H9 (cell line): ENCODE data around the gene TMEM41B. TPM values are rescaled to one million over a fixed set of nuclear protein-coding genes. Genes with fewer than 3 reads are reported as not detected.
A peak's percentile ranks its signal among the peaks of the same experiment; 100 is the strongest.

Experiments
- DNase-seq: peaks from one replicate; pipeline ENCODE4 v3.0.0-alpha.2; 2017
- H2AFZ ChIP-seq: one replicate; pipeline ENCODE4 v1.6.1; 2013; ENCODE audit warnings: mild to moderate bottlenecking, low read length, control low read depth, moderate library complexity
- H2AK5ac ChIP-seq: 2 replicates; pipeline ENCODE4 v1.6.1; 2013; ENCODE audit warnings: low read length, control low read depth, mixed read lengths; ENCODE audit not compliant: insufficient read length
- H2BK120ac ChIP-seq: one replicate; pipeline ENCODE4 v1.6.1; 2013; ENCODE audit warnings: low read depth, mild to moderate bottlenecking, low read length, control low read depth, inconsistent platforms; ENCODE audit not compliant: poor library complexity, severe bottlenecking
- H2BK12ac ChIP-seq: 2 replicates; pipeline ENCODE4 v1.6.1; 2013; ENCODE audit warnings: low read length, control low read depth, mixed read lengths, low read depth; ENCODE audit not compliant: insufficient read length
- H2BK15ac ChIP-seq: 2 replicates; pipeline ENCODE4 v1.6.1; 2013; ENCODE audit warnings: low read depth, low read length, control low read depth
- H2BK20ac ChIP-seq: one replicate; pipeline ENCODE4 v1.6.1; 2013; ENCODE audit warnings: low read depth, mild to moderate bottlenecking, low read length, control low read depth, inconsistent platforms; ENCODE audit not compliant: poor library complexity, severe bottlenecking
- H2BK5ac ChIP-seq: 2 replicates; pipeline ENCODE4 v1.6.1; 2013; ENCODE audit warnings: low read length, control low read depth, mixed read lengths; ENCODE audit not compliant: insufficient read length
- H3K14ac ChIP-seq: 2 replicates; pipeline ENCODE4 v1.6.1; 2013; ENCODE audit warnings: low read length, control low read depth; ENCODE audit not compliant: insufficient read depth
- H3K18ac ChIP-seq: 2 replicates; pipeline ENCODE4 v1.6.1; 2013; ENCODE audit warnings: low read depth, mild to moderate bottlenecking, mixed read lengths, low read length, control low read depth; ENCODE audit not compliant: insufficient read length
- H3K23ac ChIP-seq: 2 replicates; pipeline ENCODE4 v1.6.1; 2013; ENCODE audit warnings: low read length, control low read depth, mixed read lengths, low read depth; ENCODE audit not compliant: insufficient read length
- H3K23me2 ChIP-seq: 2 replicates; pipeline ENCODE4 v1.6.1; 2013; ENCODE audit warnings: low read depth, mild to moderate bottlenecking, mixed read lengths, low read length, control low read depth; ENCODE audit not compliant: insufficient read length, poor library complexity, severe bottlenecking
- H3K27ac ChIP-seq: 2 replicates; pipeline ENCODE4 v1.5.1; 2013; ENCODE audit warnings: low read length, control low read depth, mixed read lengths, low read depth; ENCODE audit not compliant: insufficient read length
- H3K27me3 ChIP-seq: 2 replicates; pipeline ENCODE4 v1.6.1; 2013; ENCODE audit warnings: low read length, control low read depth, inconsistent platforms; ENCODE audit not compliant: insufficient read depth
- H3K4ac ChIP-seq: 2 replicates; pipeline ENCODE4 v1.6.1; 2013; ENCODE audit warnings: low read depth, mild to moderate bottlenecking, control low read depth, inconsistent platforms, low read length, moderate library complexity
- H3K4me1 ChIP-seq: 2 replicates; pipeline ENCODE4 v1.6.1; 2013; ENCODE audit warnings: low read length, control low read depth, inconsistent platforms; ENCODE audit not compliant: insufficient read depth
- H3K4me2 ChIP-seq: 2 replicates; pipeline ENCODE4 v1.6.1; 2013; ENCODE audit warnings: low read length, control low read depth, mixed read lengths; ENCODE audit not compliant: insufficient read length, insufficient read depth
- H3K56ac ChIP-seq: 2 replicates; pipeline ENCODE4 v1.6.1; 2013; ENCODE audit warnings: low read depth, mild to moderate bottlenecking, mixed read lengths, low read length, control low read depth; ENCODE audit not compliant: insufficient read length
- H3K79me1 ChIP-seq: 2 replicates; pipeline ENCODE4 v1.6.1; 2013; ENCODE audit warnings: low read depth, mild to moderate bottlenecking, moderate library complexity, low read length, control low read depth, inconsistent platforms; ENCODE audit not compliant: insufficient read depth, poor library complexity, severe bottlenecking
- H3K79me2 ChIP-seq: 2 replicates; pipeline ENCODE4 v1.6.1; 2013; ENCODE audit warnings: low read length, control low read depth, inconsistent platforms; ENCODE audit not compliant: insufficient read depth
- H3K9ac ChIP-seq: 2 replicates; pipeline ENCODE4 v1.6.1; 2013; ENCODE audit warnings: low read length, control low read depth, mixed read lengths; ENCODE audit not compliant: insufficient read length; ENCODE audit errors: extremely low read depth
- H3K9me3 ChIP-seq: one replicate; pipeline ENCODE4 v1.6.1; 2013; ENCODE audit warnings: low read depth, low read length, inconsistent platforms; ENCODE audit not compliant: control insufficient read depth
- H3T11ph ChIP-seq: one replicate; pipeline ENCODE4 v1.6.1; 2013; ENCODE audit warnings: mild to moderate bottlenecking, low read length, control low read depth, inconsistent platforms
- H4K20me1 ChIP-seq: one replicate; pipeline ENCODE4 v1.6.1; 2013; ENCODE audit not compliant: control insufficient read depth, insufficient read length, insufficient read depth
- H4K5ac ChIP-seq: 2 replicates; pipeline ENCODE4 v1.6.1; 2013; ENCODE audit warnings: low read depth, mild to moderate bottlenecking, mixed read lengths, low read length, control low read depth; ENCODE audit not compliant: insufficient read length
- H4K8ac ChIP-seq: replicated peaks from 2 replicates; pipeline ENCODE4 v1.6.1; 2013; ENCODE audit warnings: low read length, control low read depth, mixed read lengths, low read depth; ENCODE audit not compliant: insufficient read length
- H4K91ac ChIP-seq: 2 replicates; pipeline ENCODE4 v1.6.1; 2013; ENCODE audit warnings: low read depth, mild to moderate bottlenecking, moderate library complexity, mixed read lengths, low read length, control low read depth; ENCODE audit not compliant: insufficient read length
- H3K27ac Mint-ChIP-seq, 3 experiments: 2 replicates in 2 of 3; 3 replicates in 1 of 3; pipeline ENCODE4 v1.8.0; 2020 to 2021; ENCODE audit warnings: mixed read lengths in 3 of 3, mild to moderate bottlenecking in 1 of 3, moderate library complexity in 1 of 3
- H3K27me3 Mint-ChIP-seq: 2 replicates; pipeline ENCODE4 v1.8.0; 2021; ENCODE audit warnings: low read depth, mild to moderate bottlenecking, moderate library complexity, mixed read lengths
- H3K36me3 Mint-ChIP-seq, 3 experiments: 2 replicates in 2 of 3; 3 replicates in 1 of 3; pipeline ENCODE4 v1.8.0; 2020 to 2021; ENCODE audit warnings: low read depth in 3 of 3, mixed read lengths in 3 of 3; ENCODE audit not compliant: insufficient read depth in 1 of 3
- H3K4me1 Mint-ChIP-seq, 2 experiments: 2 replicates each; pipeline ENCODE4 v1.8.0; 2020; ENCODE audit warnings: mixed read lengths in 2 of 2
- H3K4me3 Mint-ChIP-seq, 2 experiments: 2 replicates in 1 of 2; 3 replicates in 1 of 2; pipeline ENCODE4 v1.8.0; 2020 to 2021; ENCODE audit warnings: mild to moderate bottlenecking in 2 of 2, mixed read lengths in 2 of 2, moderate library complexity in 1 of 2
- H3K9me3 Mint-ChIP-seq, 2 experiments: 2 replicates in 1 of 2; 3 replicates in 1 of 2; pipeline ENCODE4 v1.8.0; 2020; ENCODE audit warnings: mild to moderate bottlenecking in 2 of 2, mixed read lengths in 2 of 2, moderate library complexity in 1 of 2
- CTCF ChIP-seq: fragments of 200-600 bp; sonication (generic); conservative IDR thresholded peaks from 3 replicates; pipeline ENCODE4 v1.8.0; 2021; ENCODE audit warnings: antibody characterized with exemption, mild to moderate bottlenecking
- WGBS: extraction: QIAGEN DNeasy Blood & Tissue Kit; methylation state at CpG from one replicate; pipeline ENCODE4 v1.1.7; 2013; ENCODE audit warnings: missing lambda C conversion rate, low lambda C conversion rate, mixed read lengths; ENCODE audit not compliant: insufficient read length; ENCODE audit errors: extremely low coverage; 5-methylcytosine and 5-hydroxymethylcytosine counted together
- total RNA-seq: library from RNA; stranded (reverse); gene quantifications from 2 replicates; pipeline ENCODE4 v1.2.1, GENCODE V29; 2021

TMEM41B gene
- total RNA-seq, 1 experiment from 2014 or later = 48.7 TPM

GRCh38 chr11:9274499-9275258, 39.7 kb downstream of the TMEM41B start:
- peak; percentile 12 for DNase-seq

More at GRCh38 chr11:9274499-9275258, 39.7 kb downstream of the TMEM41B start:
- no peaks in the 10 kb centered on the region for H3K23me2 ChIP-seq
- H3K27ac ChIP-seq = no peak overlapping the region
- no peak overlapping the region for H3K18ac ChIP-seq
- no peak overlapping the region for H4K5ac ChIP-seq
- no peaks in the 10 kb centered on the region for H3K4me1 ChIP-seq
- H2AK5ac ChIP-seq = no peak overlapping the region
- Mint-ChIP-seq H3K27me3 (no peaks in the 10 kb centered on the region), H3K36me3 (no peaks in the 10 kb centered on the region; a peak in 2 of 7 replicates), H3K4me1 (no peaks in the 10 kb centered on the region), H3K9me3 (no peaks in the 10 kb centered on the region), H3K27ac (no peak overlapping the region), H3K4me3 (no peak overlapping the region)
- H2BK5ac ChIP-seq = no peak overlapping the region
- H3K4me2 ChIP-seq = no peak overlapping the region
- no peak overlapping the region for H2AFZ ChIP-seq
- no peaks in the 10 kb centered on the region for H3K27me3 ChIP-seq
- TF ChIP-seq CTCF = no peak
- H3K9ac ChIP-seq = no peak overlapping the region
- H3K56ac ChIP-seq = no peak overlapping the region
- H3K79me1 ChIP-seq = no peaks in the 10 kb centered on the region
- no peak overlapping the region for H3T11ph ChIP-seq
- H3K14ac ChIP-seq = no peak overlapping the region
- H2BK20ac ChIP-seq = no peak overlapping the region
- H2BK15ac ChIP-seq = no peak overlapping the region
- H3K4ac ChIP-seq = no peak overlapping the region
- no peak overlapping the region for H3K23ac ChIP-seq
- H3K79me2 ChIP-seq = no peaks in the 10 kb centered on the region
- H4K91ac ChIP-seq = no peak overlapping the region
- no peak overlapping the region for H2BK120ac ChIP-seq
- WGBS = no CpG with 5 or more reads among the region's 8 CpGs
- H2BK12ac ChIP-seq = no peak overlapping the region
- H4K8ac ChIP-seq = no peak overlapping the region
- H3K9me3 ChIP-seq = no peaks in the 10 kb centered on the region
- H4K20me1 ChIP-seq = no peaks in the 10 kb centered on the region
